DMS79 (cell line): ENCODE results near the gene TPSB2.
A peak's percentile ranks its signal among the peaks of the same experiment; 100 is the strongest.
"Not testable (repeated sequence)": the region's sequence is repeated elsewhere in the genome, so short reads cannot be mapped to it uniquely, and the experiment has no call there.

ENCODE experiments used
- DNase-seq: peaks from one replicate; lab custom pipeline; 2025; lab: John Stamatoyannopoulos, UW

Gene TPSB2

DNA sequence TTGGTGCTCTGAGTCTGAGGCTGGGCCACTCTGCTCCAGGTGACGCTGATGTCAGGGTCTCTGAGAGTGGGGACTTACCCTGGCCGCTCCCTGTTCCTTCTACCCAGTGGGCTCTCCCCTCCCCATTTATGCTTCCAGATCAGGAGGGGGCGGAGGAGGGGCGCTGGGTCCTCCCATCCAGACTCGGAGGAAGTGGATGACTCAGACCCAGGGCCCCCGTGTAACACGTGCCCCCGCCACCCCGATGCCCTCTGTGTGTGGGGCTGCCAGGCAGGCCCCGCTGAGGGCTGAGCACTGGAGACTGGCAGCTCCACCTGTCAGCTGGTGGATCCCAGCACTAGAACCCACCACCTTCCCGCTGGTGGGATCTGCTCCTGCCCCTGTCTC is at the start of gene TPSB2:
Gene TPSB2 (minus strand): TSS at position 101 of the 387 bp plus-strand sequence. CDS start 233 bp downstream, outside the sequence.
- DNase-seq = not testable (repeated sequence)

- no peak for DNase-seq
These were observed 49.3 kb upstream of the TPSB2 start for GRCh38 chr16:1279081-1279944.

- no peak for DNase-seq
These were observed 48.5 kb upstream of the TPSB2 start for GRCh38 chr16:1278477-1278876.

DNA sequence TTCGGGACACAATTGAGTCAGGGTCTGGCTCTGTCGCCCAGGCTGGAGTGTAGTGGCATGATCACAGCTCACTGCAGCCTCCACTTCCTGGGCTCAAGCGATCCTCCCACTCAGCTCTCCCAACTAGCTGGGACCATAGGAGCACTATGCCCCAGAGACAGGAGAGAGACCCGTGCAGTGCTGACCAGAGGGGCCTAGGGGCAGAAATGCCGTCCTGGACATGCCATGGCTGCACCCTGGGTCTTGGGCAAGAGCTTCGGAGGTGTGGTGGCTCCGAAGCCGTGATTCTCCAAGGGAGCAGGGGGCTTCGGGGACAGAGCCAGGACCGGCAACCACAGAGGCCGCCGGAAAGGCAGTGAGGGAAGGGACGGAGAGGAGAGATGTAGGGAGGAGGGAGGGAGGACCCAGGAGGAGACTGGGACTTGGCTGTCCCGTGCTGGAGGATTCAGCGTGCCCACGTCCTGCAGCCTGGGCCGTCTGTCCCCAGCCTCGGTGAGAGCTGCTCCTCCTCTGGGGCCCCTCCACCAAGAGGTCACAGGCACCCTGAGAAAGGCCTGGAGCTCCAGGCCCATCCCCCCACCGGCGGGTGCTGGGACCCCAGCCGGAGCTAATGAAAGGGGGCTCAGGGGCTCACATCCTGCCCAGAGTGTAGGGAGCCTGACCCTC is 47.8 kb upstream of the TPSB2 start:
- no peak for DNase-seq

GRCh38 chr16:1277151-1277598 is 47.2 kb upstream of the TPSB2 start:
- no peak for DNase-seq

GRCh38 chr16:1276580-1276878 is 46.5 kb upstream of the TPSB2 start:
- DNase-seq = no peak

GRCh38 chr16:1275791-1276579 is 46.0 kb upstream of the TPSB2 start:
- DNase-seq = no peak

DNA sequence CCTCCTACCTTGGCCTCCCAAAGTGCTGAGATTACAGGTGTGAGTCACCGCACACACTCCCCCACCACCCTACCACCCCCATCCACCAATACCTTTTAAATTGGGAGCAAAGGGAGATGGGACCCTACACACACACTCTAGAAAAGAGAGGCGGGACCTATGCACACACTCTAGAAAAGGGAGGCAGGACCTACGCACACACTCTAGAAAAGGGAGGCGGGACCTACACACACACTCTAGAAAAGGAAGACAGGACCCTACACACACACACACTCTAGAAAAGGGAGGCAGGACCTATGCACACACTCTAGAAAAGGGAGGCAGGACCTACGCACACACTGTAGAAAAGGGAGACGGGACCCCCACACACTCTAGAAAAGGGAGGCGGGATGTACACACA is 44.8 kb upstream of the TPSB2 start:
- no peak for DNase-seq

GRCh38 chr16:1273816-1274215 is 43.8 kb upstream of the TPSB2 start:
- no peak for DNase-seq

GRCh38 chr16:1272453-1273198 is 42.6 kb upstream of the TPSB2 start:
- DNase-seq = no peak

- peak; percentile 80 for DNase-seq
These were observed 41.9 kb upstream of the TPSB2 start for GRCh38 chr16:1271724-1272413.

GRCh38 chr16:1271380-1271723 is 41.4 kb upstream of the TPSB2 start:
- DNase-seq = no peak

- not testable (repeated sequence) for DNase-seq
These were observed 39.4 kb upstream of the TPSB2 start for GRCh38 chr16:1269418-1269817.

GRCh38 chr16:1265826-1266225 is 35.8 kb upstream of the TPSB2 start:
- DNase-seq = no peak

DNA sequence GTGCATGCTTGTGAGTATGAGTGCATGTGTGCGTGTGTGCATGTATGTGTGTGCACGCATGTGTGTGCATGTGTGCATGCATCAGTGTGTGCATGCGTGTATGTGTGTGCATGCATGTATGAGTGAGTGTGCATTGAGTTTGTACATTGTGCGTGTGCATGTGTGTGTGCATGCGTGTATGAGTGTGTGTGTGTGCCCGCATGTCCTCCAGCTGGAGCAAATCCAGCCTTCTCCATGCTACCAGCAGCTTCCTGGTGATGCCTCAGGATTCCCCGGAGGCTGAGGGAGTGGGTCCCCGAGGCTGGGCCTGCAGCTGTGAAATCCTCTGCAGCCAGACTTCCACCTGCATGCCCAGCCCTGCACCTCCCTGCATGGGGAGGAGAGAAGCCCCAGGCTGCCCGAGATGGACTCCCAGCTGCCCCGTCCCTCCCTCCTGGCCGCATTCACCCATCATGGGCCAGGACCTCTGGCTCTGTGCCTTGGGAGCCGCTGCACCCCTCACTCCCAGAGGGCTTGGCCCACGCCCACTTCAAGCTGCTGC is 35.2 kb upstream of the TPSB2 start:
- DNase-seq = no peak

DNA sequence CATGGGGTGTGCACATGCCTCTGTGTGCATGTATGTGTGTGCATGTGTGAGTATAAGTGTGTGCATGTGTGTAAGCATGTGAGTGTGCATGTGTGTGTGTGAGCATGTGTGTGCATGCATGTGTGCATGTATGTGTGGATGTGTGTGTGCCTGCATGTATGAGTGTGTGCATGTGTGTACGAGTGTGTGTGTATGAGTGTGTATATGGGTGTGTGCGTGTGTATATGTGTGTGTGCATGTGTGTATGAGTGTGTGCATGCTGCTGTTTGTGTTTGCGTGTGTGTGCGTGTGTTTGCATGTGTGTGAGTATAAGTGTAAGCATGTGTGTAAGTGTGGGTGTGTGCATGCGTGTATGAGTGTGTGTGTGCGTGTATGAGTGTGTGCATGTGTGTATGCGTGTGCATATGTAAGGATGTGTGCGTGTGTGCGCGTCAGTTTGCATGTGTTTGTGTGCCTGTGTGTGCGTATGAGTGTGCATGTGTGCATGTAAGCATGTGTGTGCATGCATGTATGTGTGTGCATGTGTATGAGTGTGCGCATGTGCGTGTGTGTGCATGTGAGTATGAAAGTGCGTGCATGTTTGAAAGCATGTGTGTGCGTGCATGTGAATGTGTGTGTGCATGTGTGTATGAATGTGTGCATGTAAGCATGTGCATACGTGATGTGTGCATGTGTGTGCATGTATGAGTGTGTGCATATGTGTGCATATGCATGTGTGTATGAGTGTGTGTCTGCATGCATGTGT is 34.5 kb upstream of the TPSB2 start:
- no peak for DNase-seq

DNA sequence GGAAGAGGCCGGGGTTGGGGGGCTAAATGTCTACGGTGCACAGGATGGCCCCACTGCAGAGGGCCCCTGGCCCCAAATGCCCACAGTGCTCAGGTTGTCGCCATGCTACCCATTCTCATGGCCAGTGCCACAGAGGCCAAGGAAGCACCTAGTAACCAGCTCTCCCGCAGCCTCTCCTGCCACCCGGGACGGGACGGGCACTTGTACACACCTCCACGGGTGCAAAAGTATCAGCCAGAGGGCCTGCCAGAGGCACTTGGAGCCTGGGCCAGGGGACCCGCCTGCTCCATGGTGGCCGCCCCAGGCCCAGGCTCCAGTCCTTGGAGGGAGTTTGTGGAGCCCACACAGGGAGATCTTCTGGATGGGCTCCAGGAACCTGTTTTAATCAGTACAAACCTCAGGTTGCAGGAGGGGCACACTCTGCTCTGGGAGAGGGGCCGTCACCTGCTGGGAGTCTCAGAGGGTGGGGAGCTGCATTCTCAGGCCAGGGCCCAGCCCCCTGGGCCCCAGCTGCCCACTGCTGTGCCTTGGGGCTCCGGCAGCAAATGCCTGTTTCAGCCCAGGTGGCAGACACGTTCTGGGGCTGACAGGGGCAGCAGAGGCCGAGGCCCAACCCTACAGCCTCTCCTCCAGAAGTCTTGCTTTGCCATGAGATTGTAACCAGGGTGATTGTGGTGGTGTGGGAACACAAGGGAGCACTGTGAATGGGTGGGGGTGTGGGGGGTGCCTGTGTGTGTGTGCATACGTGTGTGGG is 33.8 kb upstream of the TPSB2 start:
- no peak for DNase-seq

GRCh38 chr16:1262846-1263221 is 32.9 kb upstream of the TPSB2 start:
- no peak for DNase-seq

- no peak for DNase-seq
These were observed 32.3 kb upstream of the TPSB2 start for GRCh38 chr16:1262210-1262845.
